ENCODE data around the gene TNFRSF12A.

DNA sequence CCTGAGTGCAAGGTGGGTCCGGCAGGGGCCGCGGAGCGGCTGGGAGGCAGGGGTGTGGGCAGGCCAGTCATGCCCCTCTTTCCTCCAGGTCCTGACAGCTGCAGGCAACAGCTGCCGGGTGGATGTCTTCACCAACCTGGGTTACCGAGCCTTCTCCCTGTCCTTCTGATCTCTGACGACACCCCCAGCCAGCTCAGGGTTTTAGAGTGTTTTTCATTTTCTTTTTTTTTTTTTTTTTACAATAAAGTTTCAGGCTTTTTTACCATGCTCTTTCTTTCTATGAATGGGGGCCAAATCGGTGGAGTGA lies 7.3 kb downstream of the TNFRSF12A start:
- TF ChIP-seq, protein P1, sequence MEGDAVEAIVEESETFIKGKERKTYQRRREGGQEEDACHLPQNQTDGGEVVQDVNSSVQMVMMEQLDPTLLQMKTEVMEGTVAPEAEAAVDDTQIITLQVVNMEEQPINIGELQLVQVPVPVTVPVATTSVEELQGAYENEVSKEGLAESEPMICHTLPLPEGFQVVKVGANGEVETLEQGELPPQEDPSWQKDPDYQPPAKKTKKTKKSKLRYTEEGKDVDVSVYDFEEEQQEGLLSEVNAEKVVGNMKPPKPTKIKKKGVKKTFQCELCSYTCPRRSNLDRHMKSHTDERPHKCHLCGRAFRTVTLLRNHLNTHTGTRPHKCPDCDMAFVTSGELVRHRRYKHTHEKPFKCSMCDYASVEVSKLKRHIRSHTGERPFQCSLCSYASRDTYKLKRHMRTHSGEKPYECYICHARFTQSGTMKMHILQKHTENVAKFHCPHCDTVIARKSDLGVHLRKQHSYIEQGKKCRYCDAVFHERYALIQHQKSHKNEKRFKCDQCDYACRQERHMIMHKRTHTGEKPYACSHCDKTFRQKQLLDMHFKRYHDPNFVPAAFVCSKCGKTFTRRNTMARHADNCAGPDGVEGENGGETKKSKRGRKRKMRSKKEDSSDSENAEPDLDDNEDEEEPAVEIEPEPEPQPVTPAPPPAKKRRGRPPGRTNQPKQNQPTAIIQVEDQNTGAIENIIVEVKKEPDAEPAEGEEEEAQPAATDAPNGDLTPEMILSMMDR (IDR thresholded peaks at IDR 0.05 in 2 of 3, conservative IDR thresholded peaks at IDR 0.05 in 1 of 3; ENCODE audit: insufficient read depth in 2 of 3, low read depth in 1 of 3, low read length in 3 of 3), result no peak
- TF ChIP-seq IRF2 (CRISPR knock-in tag; IDR thresholded peaks at IDR 0.05), result no peak
- no peak for TF ChIP-seq E2F8 (IDR thresholded peaks at IDR 0.05; ENCODE audit: low read depth, partially characterized antibody)
- no peak for TF ChIP-seq PATZ1 (CRISPR knock-in tag; IDR thresholded peaks at IDR 0.05; ENCODE audit: borderline replicate concordance)
- no peak for TF ChIP-seq GABPB2 (CRISPR knock-in tag; conservative IDR thresholded peaks at IDR 0.05)
- no peak for TF ChIP-seq HDAC6 (IDR thresholded peaks at IDR 0.05; ENCODE audit: low read depth, low read length)
- TF ChIP-seq ZNF512 (tag; IDR thresholded peaks at IDR 0.05), result no peak
- no peak for TF ChIP-seq EP300 (IDR thresholded peaks at IDR 0.05; ENCODE audit: low read length)
- no peak for TF ChIP-seq ZNF592 (IDR thresholded peaks at IDR 0.05)
- no peak for TF ChIP-seq POLR2A (conservative IDR thresholded peaks at IDR 0.05)
- TF ChIP-seq CTBP1 (IDR thresholded peaks at IDR 0.05; ENCODE audit: borderline replicate concordance), result no peak

Measured in K562 (cell line).